SK-N-SH (cell line): ENCODE results near the gene NUP42.

ENCODE experiments used
- JUND ChIP-seq: IDR thresholded peaks from 2 replicates; pipeline ENCODE4 v1.4.0; 2012
- NRF1 ChIP-seq: IDR thresholded peaks from 2 replicates; pipeline ENCODE4 v1.6.1; 2012; ENCODE audit warnings: low read depth, mild to moderate bottlenecking, low read length
- POLR2AphosphoS5 ChIP-seq: IDR thresholded peaks from 2 replicates; pipeline ENCODE4 v1.6.1; 2012; ENCODE audit warnings: low read depth, low read length
- RAD21 ChIP-seq: IDR thresholded peaks from 2 replicates; pipeline ENCODE4 v1.6.1; 2012; ENCODE audit warnings: mild to moderate bottlenecking, low read length
- RFX5 ChIP-seq: IDR thresholded peaks from 2 replicates; pipeline ENCODE4 v1.6.1; 2012; ENCODE audit warnings: mild to moderate bottlenecking, improper control_type of control experiment, low read length
- TAF1 ChIP-seq: IDR thresholded peaks from 2 replicates; pipeline ENCODE4 v1.6.1; 2012; ENCODE audit warnings: low read depth, mild to moderate bottlenecking, low read length, moderate library complexity, borderline replicate concordance
- YY1 ChIP-seq: IDR thresholded peaks from 2 replicates; pipeline ENCODE4 v1.4.0; 2012; ENCODE audit warnings: low read depth, mild to moderate bottlenecking
- TF ChIP-seq, protein P1 (sequence below): fragments of 200-600 bp; sonication (generic); IDR thresholded peaks from 2 replicates; pipeline ENCODE4 v1.6.1; 2017; ENCODE audit warnings: antibody characterized with exemption, mild to moderate bottlenecking, moderate library complexity
- TF ChIP-seq, protein P2 (sequence below): fragments of 150-350 bp; IDR thresholded peaks from 2 replicates; pipeline ENCODE4 v1.6.1; 2016; ENCODE audit warnings: mild to moderate bottlenecking, low read depth, low read length
- TF ChIP-seq, protein P3 (sequence below): IDR thresholded peaks from 2 replicates; pipeline ENCODE4 v1.4.0; 2012; ENCODE audit warnings: low read depth

DNA sequence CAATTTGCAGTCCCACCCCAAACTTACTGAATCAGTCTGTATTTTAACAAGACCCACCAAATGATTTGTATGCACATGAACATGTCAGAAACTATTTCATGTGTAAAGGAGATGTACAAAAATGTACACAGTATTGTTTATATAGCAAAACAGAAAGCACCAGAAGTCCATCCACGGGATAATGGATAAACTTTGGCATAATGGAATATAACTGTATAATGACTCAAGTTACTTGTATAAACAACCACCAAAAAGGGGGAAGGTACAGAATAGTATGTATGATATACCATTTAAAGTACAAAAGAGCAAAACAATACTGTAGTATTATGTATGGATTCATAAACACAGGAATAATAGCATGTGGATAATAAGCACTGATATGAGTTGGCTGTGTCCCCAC lies 22.4 kb downstream of the NUP42 start:
- TF ChIP-seq, protein P1, sequence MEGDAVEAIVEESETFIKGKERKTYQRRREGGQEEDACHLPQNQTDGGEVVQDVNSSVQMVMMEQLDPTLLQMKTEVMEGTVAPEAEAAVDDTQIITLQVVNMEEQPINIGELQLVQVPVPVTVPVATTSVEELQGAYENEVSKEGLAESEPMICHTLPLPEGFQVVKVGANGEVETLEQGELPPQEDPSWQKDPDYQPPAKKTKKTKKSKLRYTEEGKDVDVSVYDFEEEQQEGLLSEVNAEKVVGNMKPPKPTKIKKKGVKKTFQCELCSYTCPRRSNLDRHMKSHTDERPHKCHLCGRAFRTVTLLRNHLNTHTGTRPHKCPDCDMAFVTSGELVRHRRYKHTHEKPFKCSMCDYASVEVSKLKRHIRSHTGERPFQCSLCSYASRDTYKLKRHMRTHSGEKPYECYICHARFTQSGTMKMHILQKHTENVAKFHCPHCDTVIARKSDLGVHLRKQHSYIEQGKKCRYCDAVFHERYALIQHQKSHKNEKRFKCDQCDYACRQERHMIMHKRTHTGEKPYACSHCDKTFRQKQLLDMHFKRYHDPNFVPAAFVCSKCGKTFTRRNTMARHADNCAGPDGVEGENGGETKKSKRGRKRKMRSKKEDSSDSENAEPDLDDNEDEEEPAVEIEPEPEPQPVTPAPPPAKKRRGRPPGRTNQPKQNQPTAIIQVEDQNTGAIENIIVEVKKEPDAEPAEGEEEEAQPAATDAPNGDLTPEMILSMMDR = no peak
- TF ChIP-seq POLR2AphosphoS5 (no peak), RFX5 (no peak), YY1 (no peak), NRF1 (no peak), TAF1 (no peak), JUND (no peak), RAD21 (no peak)
- TF ChIP-seq, protein P2, sequence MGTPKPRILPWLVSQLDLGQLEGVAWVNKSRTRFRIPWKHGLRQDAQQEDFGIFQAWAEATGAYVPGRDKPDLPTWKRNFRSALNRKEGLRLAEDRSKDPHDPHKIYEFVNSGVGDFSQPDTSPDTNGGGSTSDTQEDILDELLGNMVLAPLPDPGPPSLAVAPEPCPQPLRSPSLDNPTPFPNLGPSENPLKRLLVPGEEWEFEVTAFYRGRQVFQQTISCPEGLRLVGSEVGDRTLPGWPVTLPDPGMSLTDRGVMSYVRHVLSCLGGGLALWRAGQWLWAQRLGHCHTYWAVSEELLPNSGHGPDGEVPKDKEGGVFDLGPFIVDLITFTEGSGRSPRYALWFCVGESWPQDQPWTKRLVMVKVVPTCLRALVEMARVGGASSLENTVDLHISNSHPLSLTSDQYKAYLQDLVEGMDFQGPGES = no peak
- TF ChIP-seq, protein P3, sequence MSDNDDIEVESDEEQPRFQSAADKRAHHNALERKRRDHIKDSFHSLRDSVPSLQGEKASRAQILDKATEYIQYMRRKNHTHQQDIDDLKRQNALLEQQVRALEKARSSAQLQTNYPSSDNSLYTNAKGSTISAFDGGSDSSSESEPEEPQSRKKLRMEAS = no peak
